Body of pancreas (tissue), 4 donors: Measurements from ENCODE around the gene STARD3.

ENCODE experiments used
- POLR2A ChIP-seq, 3 donors: fragments of 450-650 bp; IDR thresholded peaks; one replicate each; pipeline ENCODE4 v1.6.1; 2016; ENCODE audit warnings: antibody characterized with exemption in 3 of 3, mild to moderate bottlenecking in 2 of 3
- TF ChIP-seq, protein P1 (sequence below), 7 experiments: fragments of 450-650 bp in 4 of 7; fragments of 200-600 bp in 3 of 7; sonication (generic) in 3 of 7; IDR thresholded peaks; one replicate each; pipeline ENCODE4 v1.5.1; 2016 to 2019; ENCODE audit warnings: antibody characterized with exemption in 7 of 7

DNA sequence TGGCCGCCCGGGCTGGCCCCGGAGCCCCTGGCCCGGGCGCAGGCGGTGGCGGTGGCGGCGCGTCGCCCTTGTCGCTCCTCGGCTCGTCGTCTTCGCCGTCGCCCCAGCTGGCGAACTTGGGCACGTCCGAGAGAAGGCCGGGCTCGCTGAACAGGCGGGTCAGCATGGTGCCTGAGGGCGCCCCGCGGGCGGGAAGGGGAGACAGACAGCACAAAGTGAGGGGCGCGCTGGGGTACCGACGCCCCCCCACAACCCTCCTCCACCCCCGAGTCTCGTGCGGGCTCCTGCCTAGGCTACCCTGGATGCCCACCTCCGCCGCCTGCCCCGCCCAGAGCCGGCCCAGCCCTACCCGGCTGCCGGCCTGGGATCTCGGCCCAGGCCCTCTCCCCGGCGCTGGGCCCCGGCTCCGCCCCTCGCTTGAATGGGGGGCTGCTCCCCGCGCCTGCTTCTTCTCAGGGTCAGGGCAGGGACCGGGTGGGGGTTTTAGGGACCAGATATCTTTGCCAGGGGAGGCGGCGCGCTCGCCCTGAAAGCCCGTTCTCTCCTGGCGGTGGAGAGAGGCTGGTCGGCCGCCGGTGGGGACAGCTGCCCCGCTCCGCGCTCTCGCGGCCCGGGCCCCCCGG lies 30.4 kb upstream of the STARD3 start:
- TF ChIP-seq, protein P1, sequence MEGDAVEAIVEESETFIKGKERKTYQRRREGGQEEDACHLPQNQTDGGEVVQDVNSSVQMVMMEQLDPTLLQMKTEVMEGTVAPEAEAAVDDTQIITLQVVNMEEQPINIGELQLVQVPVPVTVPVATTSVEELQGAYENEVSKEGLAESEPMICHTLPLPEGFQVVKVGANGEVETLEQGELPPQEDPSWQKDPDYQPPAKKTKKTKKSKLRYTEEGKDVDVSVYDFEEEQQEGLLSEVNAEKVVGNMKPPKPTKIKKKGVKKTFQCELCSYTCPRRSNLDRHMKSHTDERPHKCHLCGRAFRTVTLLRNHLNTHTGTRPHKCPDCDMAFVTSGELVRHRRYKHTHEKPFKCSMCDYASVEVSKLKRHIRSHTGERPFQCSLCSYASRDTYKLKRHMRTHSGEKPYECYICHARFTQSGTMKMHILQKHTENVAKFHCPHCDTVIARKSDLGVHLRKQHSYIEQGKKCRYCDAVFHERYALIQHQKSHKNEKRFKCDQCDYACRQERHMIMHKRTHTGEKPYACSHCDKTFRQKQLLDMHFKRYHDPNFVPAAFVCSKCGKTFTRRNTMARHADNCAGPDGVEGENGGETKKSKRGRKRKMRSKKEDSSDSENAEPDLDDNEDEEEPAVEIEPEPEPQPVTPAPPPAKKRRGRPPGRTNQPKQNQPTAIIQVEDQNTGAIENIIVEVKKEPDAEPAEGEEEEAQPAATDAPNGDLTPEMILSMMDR (IDR thresholded peaks at IDR 0.05) = no peak
- no peak for TF ChIP-seq POLR2A (IDR thresholded peaks at IDR 0.05)
